Activated T-cell treated with anti-CD3 and anti-CD28 coated beads, Interleukin-2, amount 50 U/mL, for 72 hours (primary cell): ENCODE data around the gene ANKRD44. TPM values are rescaled to one million over a fixed set of nuclear protein-coding genes. Genes with fewer than 3 reads are reported as not detected.

ENCODE experiments used
- ATAC-seq, 2 donors: fragments of 150-1000 bp; cut with Tn5 transposase; replicated peaks in 1 of 2; 2 replicates each; pipeline ENCODE4 v1.10.0; 2021; ENCODE audit warnings: moderate library complexity in 2 of 2, mild to moderate bottlenecking in 1 of 2
- DNase-seq, 2 donors: peaks; one replicate each; pipeline ENCODE4 v3.0.0; 2021 to 2022; ENCODE audit warnings: mixed read lengths in 1 of 2
- H3K27ac Mint-ChIP-seq: one replicate; pipeline ENCODE4 v1.8.0; 2022; ENCODE audit warnings: mild to moderate bottlenecking, moderate library complexity, mixed read lengths
- H3K27me3 Mint-ChIP-seq: one replicate; pipeline ENCODE4 v1.8.0; 2022; ENCODE audit warnings: low read depth, mixed read lengths
- H3K36me3 Mint-ChIP-seq, 2 donors: one replicate each; pipeline ENCODE4 v1.8.0; 2022; ENCODE audit warnings: mixed read lengths in 2 of 2, mild to moderate bottlenecking in 1 of 2; ENCODE audit not compliant: insufficient read depth in 2 of 2
- H3K4me1 Mint-ChIP-seq: one replicate; pipeline ENCODE4 v1.8.0; 2022; ENCODE audit warnings: low read depth, mixed read lengths
- H3K4me3 Mint-ChIP-seq, 2 donors: one replicate each; pipeline ENCODE4 v1.8.0; 2022; ENCODE audit warnings: mild to moderate bottlenecking in 2 of 2, mixed read lengths in 2 of 2, moderate library complexity in 2 of 2
- H3K9me3 Mint-ChIP-seq, 2 donors: one replicate each; pipeline ENCODE4 v1.8.0; 2022; ENCODE audit warnings: mixed read lengths in 2 of 2
- total RNA-seq, 2 donors: library from RNA; stranded (reverse); gene quantifications; one replicate each; pipeline ENCODE4 v1.2.3, GENCODE V29; 2022

The ANKRD44 gene
- total RNA-seq, 2 donors from 2014 or later: 114 to 141 TPM

GRCh38 chr2:197277794-197278193, 32.8 kb downstream of the ANKRD44 start:
- Mint-ChIP-seq H3K4me1 (peaks cover 85% of the 10 kb centered on the region), H3K36me3 (peaks cover 0 to 9% of the 10 kb centered on the region in 2 donors), H3K27me3 (no peaks in the 10 kb centered on the region), H3K27ac (peak overlapping the region; percentile 83), H3K9me3 (no peaks in the 10 kb centered on the region), H3K4me3 (no peak overlapping the region)
- DNase-seq (no peak), ATAC-seq (no peak)

GRCh38 chr2:197276156-197276555, 34.4 kb downstream of the ANKRD44 start:
- Mint-ChIP-seq H3K27ac (no peak overlapping the region), H3K27me3 (no peaks in the 10 kb centered on the region), H3K4me3 (no peak overlapping the region), H3K9me3 (no peaks in the 10 kb centered on the region), H3K36me3 (peaks cover 0 to 7% of the 10 kb centered on the region in 2 donors), H3K4me1 (peaks cover 86% of the 10 kb centered on the region)
- no peak for DNase-seq
- no peak for ATAC-seq

- peaks cover 0 to 7% of the 10 kb centered on the region in 2 donors for H3K36me3 Mint-ChIP-seq
- ATAC-seq (no peak), DNase-seq (no peak)
- no peaks in the 10 kb centered on the region for H3K9me3 Mint-ChIP-seq
- H3K4me1 Mint-ChIP-seq: peaks cover 86% of the 10 kb centered on the region
- H3K27ac Mint-ChIP-seq: no peak overlapping the region
- no peaks in the 10 kb centered on the region for H3K27me3 Mint-ChIP-seq
- no peak overlapping the region for H3K4me3 Mint-ChIP-seq
Measured at GRCh38 chr2:197274937-197275336, 35.6 kb downstream of the ANKRD44 start.

- DNase-seq (no peak), ATAC-seq (peak in 1 of 2 donors; percentile 7)
- H3K36me3 Mint-ChIP-seq: peaks cover 0 to 7% of the 10 kb centered on the region in 2 donors
- H3K4me1 Mint-ChIP-seq: peaks cover 86% of the 10 kb centered on the region
- no peaks in the 10 kb centered on the region for H3K9me3 Mint-ChIP-seq
- no peaks in the 10 kb centered on the region for H3K27me3 Mint-ChIP-seq
- peak overlapping the region in 1 of 2 donors; percentile 6 for H3K4me3 Mint-ChIP-seq
- peak overlapping the region; percentile 67 for H3K27ac Mint-ChIP-seq
Measured at GRCh38 chr2:197274349-197274748, 36.2 kb downstream of the ANKRD44 start.

- no peak for ATAC-seq
- Mint-ChIP-seq H3K4me3 (no peak overlapping the region), H3K4me1 (peaks cover 86% of the 10 kb centered on the region), H3K36me3 (peaks cover 0 to 7% of the 10 kb centered on the region in 2 donors), H3K27ac (peak overlapping the region; percentile 90), H3K27me3 (no peaks in the 10 kb centered on the region), H3K9me3 (no peaks in the 10 kb centered on the region)
- no peak for DNase-seq
Measured at GRCh38 chr2:197273485-197273884, 37.1 kb downstream of the ANKRD44 start.

GRCh38 chr2:197270601-197271000, 40.0 kb downstream of the ANKRD44 start:
- no peaks in the 10 kb centered on the region for H3K27me3 Mint-ChIP-seq
- ATAC-seq: no peak
- H3K9me3 Mint-ChIP-seq: no peaks in the 10 kb centered on the region
- H3K36me3 Mint-ChIP-seq: peaks cover 0 to 4% of the 10 kb centered on the region in 2 donors
- H3K27ac Mint-ChIP-seq: peak overlapping the region; percentile 43
- H3K4me3 Mint-ChIP-seq: peak overlapping the region; percentile 3 to 6
- DNase-seq: no peak
- peaks cover 94% of the 10 kb centered on the region for H3K4me1 Mint-ChIP-seq

GRCh38 chr2:197269815-197270214, 40.8 kb downstream of the ANKRD44 start:
- DNase-seq (no peak), ATAC-seq (no peak)
- H3K4me3 Mint-ChIP-seq: peak overlapping the region; percentile 57
- peaks cover 95% of the 10 kb centered on the region for H3K4me1 Mint-ChIP-seq
- peak overlapping the region; percentile 51 for H3K27ac Mint-ChIP-seq
- H3K27me3 Mint-ChIP-seq: no peaks in the 10 kb centered on the region
- H3K36me3 Mint-ChIP-seq: no peaks in the 10 kb centered on the region
- no peaks in the 10 kb centered on the region for H3K9me3 Mint-ChIP-seq

GRCh38 chr2:197268786-197269584, 41.6 kb downstream of the ANKRD44 start:
- ATAC-seq: peak; percentile 71
- H3K4me1 Mint-ChIP-seq: peaks cover 96% of the 10 kb centered on the region
- H3K27me3 Mint-ChIP-seq: no peaks in the 10 kb centered on the region
- peak in 1 of 2 donors; percentile 55 for DNase-seq
- H3K36me3 Mint-ChIP-seq: no peaks in the 10 kb centered on the region
- H3K9me3 Mint-ChIP-seq: no peaks in the 10 kb centered on the region
- H3K27ac Mint-ChIP-seq: peak overlapping the region; percentile 51
- H3K4me3 Mint-ChIP-seq: peak overlapping the region; percentile 57

- H3K27me3 Mint-ChIP-seq: no peaks in the 10 kb centered on the region
- peaks cover 3 to 7% of the 10 kb centered on the region in 2 donors for H3K36me3 Mint-ChIP-seq
- peak in 1 of 2 donors; percentile 34 for DNase-seq
- H3K27ac Mint-ChIP-seq: peak overlapping the region; percentile 89
- H3K9me3 Mint-ChIP-seq: no peaks in the 10 kb centered on the region
- peak; percentile 76 to 77 for ATAC-seq
- peaks cover 100% of the 10 kb centered on the region for H3K4me1 Mint-ChIP-seq
- peak overlapping the region; percentile 57 to 75 for H3K4me3 Mint-ChIP-seq
Measured at GRCh38 chr2:197266477-197266876, 44.1 kb downstream of the ANKRD44 start.

- H3K9me3 Mint-ChIP-seq: no peaks in the 10 kb centered on the region
- no peak for DNase-seq
- H3K27ac Mint-ChIP-seq: peak overlapping the region; percentile 89
- peaks cover 97% of the 10 kb centered on the region for H3K4me1 Mint-ChIP-seq
- H3K36me3 Mint-ChIP-seq: peaks cover 3 to 7% of the 10 kb centered on the region in 2 donors
- ATAC-seq: peak; percentile 14 to 19
- peak overlapping the region; percentile 57 to 75 for H3K4me3 Mint-ChIP-seq
- H3K27me3 Mint-ChIP-seq: no peaks in the 10 kb centered on the region
Measured at GRCh38 chr2:197265924-197266323, 44.7 kb downstream of the ANKRD44 start.

- Mint-ChIP-seq H3K27ac (peak overlapping the region; percentile 89), H3K4me3 (peak overlapping the region; percentile 57 to 75), H3K9me3 (no peaks in the 10 kb centered on the region), H3K27me3 (no peaks in the 10 kb centered on the region), H3K36me3 (peaks cover 3 to 9% of the 10 kb centered on the region in 2 donors), H3K4me1 (peaks cover 88% of the 10 kb centered on the region)
- no peak for DNase-seq
- ATAC-seq: no peak
Measured at GRCh38 chr2:197265036-197265435, 45.5 kb downstream of the ANKRD44 start.

GRCh38 chr2:197264332-197264731, 46.2 kb downstream of the ANKRD44 start:
- peak overlapping the region; percentile 89 for H3K27ac Mint-ChIP-seq
- H3K4me3 Mint-ChIP-seq: peak overlapping the region; percentile 57 to 75

GRCh38 chr2:197263077-197263476, 47.5 kb downstream of the ANKRD44 start:
- peaks cover 87% of the 10 kb centered on the region for H3K4me1 Mint-ChIP-seq
- ATAC-seq: no peak
- H3K4me3 Mint-ChIP-seq: peak overlapping the region; percentile 57 to 75
- no peaks in the 10 kb centered on the region for H3K9me3 Mint-ChIP-seq
- no peaks in the 10 kb centered on the region for H3K27me3 Mint-ChIP-seq
- peak overlapping the region; percentile 89 for H3K27ac Mint-ChIP-seq
- DNase-seq: no peak
- peaks cover 3 to 9% of the 10 kb centered on the region in 2 donors for H3K36me3 Mint-ChIP-seq

More at GRCh38 chr2:197264332-197264731, 46.2 kb downstream of the ANKRD44 start:
- ATAC-seq: no peak
- Mint-ChIP-seq H3K36me3 (peaks cover 3 to 9% of the 10 kb centered on the region in 2 donors), H3K4me1 (peaks cover 87% of the 10 kb centered on the region), H3K27me3 (no peaks in the 10 kb centered on the region), H3K9me3 (no peaks in the 10 kb centered on the region)
- no peak for DNase-seq
